ENCODE results near the gene GCSAML. TPM values are rescaled to one million over a fixed set of nuclear protein-coding genes. Genes with fewer than 3 reads are reported as not detected.

The GCSAML gene
- total and polyA plus RNA-seq, 4 donors, result 0.03 to 1.8 TPM; not detected in 2

DNA sequence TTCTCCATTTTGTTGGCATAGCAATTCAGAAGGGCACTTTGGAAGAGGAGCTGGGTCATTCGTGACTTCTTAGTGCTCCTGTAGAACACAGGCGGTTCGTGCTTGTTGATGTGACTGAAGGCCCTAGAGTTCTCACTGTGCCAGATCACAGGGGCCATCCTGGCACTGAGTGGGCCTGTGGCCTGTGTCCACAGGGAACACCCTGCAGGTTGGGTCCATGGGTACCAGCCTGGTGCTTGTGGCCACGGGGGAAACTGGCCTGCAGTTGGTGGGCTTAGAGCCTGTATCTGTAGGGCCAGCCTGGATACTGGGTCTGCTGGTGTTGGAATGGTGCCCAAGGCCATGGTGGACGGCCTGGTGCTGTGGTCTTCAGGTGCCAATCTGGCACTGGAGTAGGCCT, 65.7 kb downstream of the GCSAML start:
- no peak overlapping the region for H3K27ac ChIP-seq (ENCODE audit: low read depth in 1 of 2, low read length in 2 of 2)
- H3K9me3 ChIP-seq (ENCODE audit: control insufficient read depth in 4 of 4, low read length in 3 of 4), result no peaks in the 10 kb centered on the region
- no peak overlapping the region for H3K9ac ChIP-seq (ENCODE audit: low read depth in 1 of 2, low read length in 2 of 2)
- TF ChIP-seq TAF1 (conservative IDR thresholded peaks at IDR 0.05), result no peak
- TF ChIP-seq, protein P1, sequence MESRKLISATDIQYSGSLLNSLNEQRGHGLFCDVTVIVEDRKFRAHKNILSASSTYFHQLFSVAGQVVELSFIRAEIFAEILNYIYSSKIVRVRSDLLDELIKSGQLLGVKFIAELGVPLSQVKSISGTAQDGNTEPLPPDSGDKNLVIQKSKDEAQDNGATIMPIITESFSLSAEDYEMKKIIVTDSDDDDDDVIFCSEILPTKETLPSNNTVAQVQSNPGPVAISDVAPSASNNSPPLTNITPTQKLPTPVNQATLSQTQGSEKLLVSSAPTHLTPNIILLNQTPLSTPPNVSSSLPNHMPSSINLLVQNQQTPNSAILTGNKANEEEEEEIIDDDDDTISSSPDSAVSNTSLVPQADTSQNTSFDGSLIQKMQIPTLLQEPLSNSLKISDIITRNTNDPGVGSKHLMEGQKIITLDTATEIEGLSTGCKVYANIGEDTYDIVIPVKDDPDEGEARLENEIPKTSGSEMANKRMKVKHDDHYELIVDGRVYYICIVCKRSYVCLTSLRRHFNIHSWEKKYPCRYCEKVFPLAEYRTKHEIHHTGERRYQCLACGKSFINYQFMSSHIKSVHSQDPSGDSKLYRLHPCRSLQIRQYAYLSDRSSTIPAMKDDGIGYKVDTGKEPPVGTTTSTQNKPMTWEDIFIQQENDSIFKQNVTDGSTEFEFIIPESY (IDR thresholded peaks at IDR 0.05), result no peak
- H3K27me3 ChIP-seq (ENCODE audit: control insufficient read depth in 4 of 4, insufficient read depth in 4 of 4, low read length in 3 of 4), result no peaks in the 10 kb centered on the region
- H3K4me1 ChIP-seq (ENCODE audit: control insufficient read depth in 4 of 4, insufficient read depth in 4 of 4, low read length in 3 of 4), result no peaks in the 10 kb centered on the region
- H3K36me3 ChIP-seq (ENCODE audit: control insufficient read depth in 4 of 4, insufficient read depth in 3 of 4, low read depth in 1 of 4, low read length in 3 of 4), result no peaks in the 10 kb centered on the region
- 75% methylated on average over 5 of the region's 5 CpGs for WGBS
- no peak for DNase-seq (ENCODE audit: low spot score)
- no peak overlapping the region for H3K4me3 ChIP-seq (ENCODE audit: low read depth in 1 of 3, low read length in 3 of 3)

Small RNA genes within 50 kb of the gene (small RNA-seq; reads per million reads assigned to genes)
- not detected for gene RF00026

Other genes with a start within 250 kb of the GCSAML start
- gene ZNF496, start 217.3 kb upstream of the GCSAML start, total RNA-seq, result 1 to 10 TPM; 5.9 to 7.5 TPM
- 1 to 10 TPM in 1 of 2 donors, under 1 TPM in 1; 0.93 to 3.4 TPM for gene ZNF496, start 217.3 kb upstream of the GCSAML start, polyA plus RNA-seq
- 1 to 10 TPM in 1 of 2 donors, under 1 TPM in 1; 0.84 to 1.9 TPM for gene NLRP3, start 133.0 kb upstream of the GCSAML start, total RNA-seq
- gene NLRP3, start 133.0 kb upstream of the GCSAML start, polyA plus RNA-seq, result under 1 TPM; 0.28 to 0.39 TPM
- gene OR2B11, start 91.0 kb upstream of the GCSAML start, total RNA-seq, result not detected
- not detected for gene OR2B11, start 91.0 kb upstream of the GCSAML start, polyA plus RNA-seq
- gene OR2C3, start 12.7 kb upstream of the GCSAML start, total RNA-seq, result under 1 TPM in 1 of 2 donors, not detected in 1; 0.05 TPM
- not detected for gene OR2C3, start 12.7 kb upstream of the GCSAML start, polyA plus RNA-seq
- gene OR2G2, start 39.2 kb downstream of the GCSAML start, total RNA-seq, result not detected
- not detected for gene OR2G2, start 39.2 kb downstream of the GCSAML start, polyA plus RNA-seq
- gene OR2G3, start 56.5 kb downstream of the GCSAML start, total RNA-seq, result not detected
- not detected for gene OR2G3, start 56.5 kb downstream of the GCSAML start, polyA plus RNA-seq
- gene OR13G1, start 130.6 kb downstream of the GCSAML start, total RNA-seq, result not detected
- not detected for gene OR13G1, start 130.6 kb downstream of the GCSAML start, polyA plus RNA-seq
- gene OR6F1, start 167.5 kb downstream of the GCSAML start, total RNA-seq, result not detected
- gene OR6F1, start 167.5 kb downstream of the GCSAML start, polyA plus RNA-seq, result not detected
- gene OR14K1, start 189.5 kb downstream of the GCSAML start, total RNA-seq, result not detected
- not detected for gene OR14K1, start 189.5 kb downstream of the GCSAML start, polyA plus RNA-seq
- gene OR14A2, start 199.0 kb downstream of the GCSAML start, total RNA-seq, result not detected
- gene OR14A2, start 199.0 kb downstream of the GCSAML start, polyA plus RNA-seq, result not detected
- gene OR1C1, start 211.4 kb downstream of the GCSAML start, total RNA-seq, result not detected
- not detected for gene OR1C1, start 211.4 kb downstream of the GCSAML start, polyA plus RNA-seq